ENCODE measurements around the gene PTPN20. TPM values are rescaled to one million over a fixed set of nuclear protein-coding genes. Genes with fewer than 3 reads are reported as not detected.
A peak's percentile ranks its signal among the peaks of the same experiment; 100 is the strongest.
"Not testable (repeated sequence)": the region's sequence is repeated elsewhere in the genome, so short reads cannot be mapped to it uniquely, and the experiment has no call there.

PTPN20 gene
- total RNA-seq, 6 donors from 2014 or later, result 1.8 to 19.0 (median 3.4) TPM

GRCh38 chr10:46907185-46908117 is 3.8 kb upstream of the PTPN20 start:
- WGBS, 2 donors, result no CpG with 5 or more reads among the region's 10 CpGs
- H3K36me3 ChIP-seq, result not testable (repeated sequence)

GRCh38 chr10:46922498-46922897 is 11.3 kb downstream of the PTPN20 start:
- WGBS, 2 donors, result no CpG with 5 or more reads among the region's 2 CpGs

More at GRCh38 chr10:46907185-46908117, 3.8 kb upstream of the PTPN20 start:
- not testable (repeated sequence) for DNase-seq, H3K27ac ChIP-seq, H3K4me3 ChIP-seq, H3K4me1 ChIP-seq, H3K9me3 ChIP-seq, H3K27me3 ChIP-seq
- peak in 1 of 2 donors; percentile 35 for ATAC-seq (ENCODE audit: low FRiP score in 2 of 2)

GRCh38 chr10:46925156-46925555 is 13.9 kb downstream of the PTPN20 start:
- ATAC-seq (ENCODE audit: low FRiP score in 2 of 2); DNase-seq: not testable (repeated sequence)

More at GRCh38 chr10:46922498-46922897, 11.3 kb downstream of the PTPN20 start:
- not testable (repeated sequence) for H3K27me3 ChIP-seq; H3K27ac ChIP-seq; H3K9me3 ChIP-seq; H3K4me3 ChIP-seq; H3K4me1 ChIP-seq; ATAC-seq (ENCODE audit: low FRiP score in 2 of 2); DNase-seq; H3K36me3 ChIP-seq

DNA sequence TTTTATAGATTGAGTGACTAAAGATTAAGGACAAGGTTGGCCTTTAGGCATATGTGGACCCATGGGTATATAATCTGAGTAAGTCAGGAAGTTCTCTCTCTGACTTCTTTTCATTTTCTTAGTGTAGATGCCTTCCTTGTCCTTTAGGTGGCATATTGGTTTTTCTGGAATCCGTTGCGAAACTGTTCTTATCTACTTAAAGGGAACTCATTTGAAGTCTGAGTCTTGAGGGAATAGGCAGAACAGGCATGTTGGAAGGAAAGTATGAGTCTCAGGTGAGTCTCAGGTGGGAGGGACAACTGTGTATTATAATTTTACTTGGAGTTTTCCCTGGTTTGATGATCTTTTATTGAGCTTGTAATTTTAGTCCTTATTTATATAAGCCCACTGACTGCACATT is 14.6 kb downstream of the PTPN20 start:
- H3K4me3 ChIP-seq, DNase-seq: not testable (repeated sequence)

More at GRCh38 chr10:46925156-46925555, 13.9 kb downstream of the PTPN20 start:
- H3K4me1 ChIP-seq, H3K9me3 ChIP-seq, H3K27ac ChIP-seq, H3K36me3 ChIP-seq, H3K4me3 ChIP-seq, H3K27me3 ChIP-seq: not testable (repeated sequence)
- WGBS, 2 donors, result no CpG with 5 or more reads among the region's 2 CpGs

DNA sequence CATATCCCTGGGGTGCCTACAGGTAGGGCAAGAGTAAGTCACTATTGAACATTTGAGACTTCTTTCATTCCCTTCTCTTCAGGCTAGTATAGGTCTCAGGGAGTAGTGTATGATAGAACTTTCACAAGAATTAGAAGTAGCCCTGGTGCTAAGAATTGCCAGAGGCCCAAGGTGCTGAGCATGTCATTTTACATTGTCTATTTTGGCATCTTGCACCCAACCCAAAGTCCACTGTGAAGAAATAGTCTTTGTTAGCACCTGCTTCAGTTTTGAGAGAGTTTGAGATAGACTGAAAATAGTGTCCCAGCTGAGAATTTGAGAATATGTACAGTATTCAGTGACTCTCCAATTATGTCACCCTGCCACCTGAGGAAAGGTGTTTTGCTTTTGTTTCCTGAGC is 17.6 kb downstream of the PTPN20 start:
- H3K9me3 ChIP-seq; H3K4me3 ChIP-seq; H3K27ac ChIP-seq; ATAC-seq (ENCODE audit: low FRiP score in 2 of 2); H3K27me3 ChIP-seq; DNase-seq; H3K36me3 ChIP-seq; H3K4me1 ChIP-seq: not testable (repeated sequence)

More for the DNA sequence above, 14.6 kb downstream of the PTPN20 start:
- not testable (repeated sequence) for H3K4me1 ChIP-seq, H3K27me3 ChIP-seq, H3K9me3 ChIP-seq, H3K27ac ChIP-seq, H3K36me3 ChIP-seq
- WGBS, 2 donors, result 6% methylated on average over 2 of the region's 2 CpGs
- ATAC-seq (ENCODE audit: low FRiP score in 2 of 2), result peak; percentile 55 to 80

- 73 to 75% methylated on average over 1 of the region's 1 CpG for WGBS, 2 donors
- H3K36me3 ChIP-seq, H3K4me3 ChIP-seq, H3K9me3 ChIP-seq, H3K27ac ChIP-seq, H3K27me3 ChIP-seq, H3K4me1 ChIP-seq, DNase-seq: not testable (repeated sequence)
- ATAC-seq (ENCODE audit: low FRiP score in 2 of 2), result peak in 1 of 2 donors; percentile 17
These were observed 21.2 kb downstream of the PTPN20 start for GRCh38 chr10:46932383-46932782.

GRCh38 chr10:46941091-46941490 is 29.9 kb downstream of the PTPN20 start:
- WGBS, 2 donors, result 80 to 83% methylated on average over 1 of the region's 1 CpG
- H3K36me3 ChIP-seq; H3K4me1 ChIP-seq; DNase-seq; H3K27ac ChIP-seq; H3K4me3 ChIP-seq; H3K27me3 ChIP-seq; ATAC-seq (ENCODE audit: low FRiP score in 2 of 2); H3K9me3 ChIP-seq: not testable (repeated sequence)

DNA sequence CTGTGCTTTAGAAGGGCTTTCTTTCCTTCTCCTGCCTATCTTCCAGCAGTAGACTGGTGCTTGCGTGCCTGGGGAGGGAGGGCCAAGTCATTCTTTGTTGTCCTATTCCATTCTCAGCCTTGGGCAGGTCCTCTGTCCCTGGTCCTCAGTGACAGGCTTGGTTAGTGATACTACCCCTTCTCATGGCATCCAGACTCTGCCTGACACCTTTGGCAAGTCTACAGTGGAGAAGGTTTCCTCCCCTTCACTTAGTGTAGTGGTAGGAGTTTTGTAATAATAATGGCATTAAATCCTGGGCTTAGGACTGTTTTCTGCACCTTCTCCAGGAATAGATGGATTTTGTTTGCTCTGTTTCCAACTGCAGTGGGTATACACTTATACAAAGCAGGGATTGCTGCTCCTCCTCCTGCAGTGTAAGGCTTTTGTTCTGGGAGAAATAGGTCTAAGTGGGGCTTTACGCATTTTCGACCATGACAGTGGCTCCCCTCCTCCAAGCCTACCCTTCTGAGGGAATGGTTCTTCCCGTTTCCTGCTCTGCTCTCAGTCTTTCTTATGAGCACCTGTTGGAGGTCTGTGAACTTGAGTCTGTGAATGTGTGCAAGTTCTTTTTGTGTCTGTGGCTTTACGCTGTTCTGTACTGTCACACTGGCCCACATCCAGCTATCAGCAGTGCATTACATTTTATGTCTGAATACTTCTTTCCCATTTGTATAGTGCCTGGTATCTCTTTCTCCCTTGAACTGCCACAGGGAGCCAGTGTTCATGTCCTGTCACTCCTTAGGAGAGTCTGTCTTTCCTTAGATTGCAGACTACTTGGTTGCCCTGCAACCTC is 37.7 kb downstream of the PTPN20 start:
- H3K27me3 ChIP-seq; H3K4me3 ChIP-seq; H3K4me1 ChIP-seq; ATAC-seq (ENCODE audit: low FRiP score in 2 of 2); DNase-seq; H3K36me3 ChIP-seq; H3K27ac ChIP-seq; H3K9me3 ChIP-seq: not testable (repeated sequence)
- 33% methylated on average over 1 of the region's 5 CpGs; no CpG with 5 or more reads in 1 of the 2 donors for WGBS, 2 donors

GRCh38 chr10:46952540-46952939 is 41.3 kb downstream of the PTPN20 start:
- H3K36me3 ChIP-seq; DNase-seq; H3K27me3 ChIP-seq; H3K27ac ChIP-seq; H3K4me1 ChIP-seq; H3K9me3 ChIP-seq; ATAC-seq (ENCODE audit: low FRiP score in 2 of 2); H3K4me3 ChIP-seq: not testable (repeated sequence)
- 93% methylated on average over 3 of the region's 4 CpGs for WGBS, 2 donors

- not testable (repeated sequence) for H3K27me3 ChIP-seq; H3K36me3 ChIP-seq; H3K4me3 ChIP-seq; H3K9me3 ChIP-seq; DNase-seq; H3K4me1 ChIP-seq; H3K27ac ChIP-seq; ATAC-seq (ENCODE audit: low FRiP score in 2 of 2)
These were observed 49.5 kb downstream of the PTPN20 start for GRCh38 chr10:46960742-46961141.

GRCh38 chr10:46963356-46963755 is 52.1 kb downstream of the PTPN20 start:
- WGBS, 2 donors, result 50 to 73% methylated on average over 2 of the region's 2 CpGs
- DNase-seq; H3K36me3 ChIP-seq; H3K9me3 ChIP-seq; H3K27me3 ChIP-seq; H3K4me3 ChIP-seq; H3K27ac ChIP-seq; H3K4me1 ChIP-seq; ATAC-seq (ENCODE audit: low FRiP score in 2 of 2): not testable (repeated sequence)

- not testable (repeated sequence) for H3K4me3 ChIP-seq; H3K27me3 ChIP-seq; ATAC-seq (ENCODE audit: low FRiP score in 2 of 2); DNase-seq; H3K9me3 ChIP-seq; H3K27ac ChIP-seq; H3K4me1 ChIP-seq; H3K36me3 ChIP-seq
- 80% methylated on average over 1 of the region's 2 CpGs; no CpG with 5 or more reads in 1 of the 2 donors for WGBS, 2 donors
These were observed 55.8 kb downstream of the PTPN20 start for GRCh38 chr10:46967013-46967412.

DNA sequence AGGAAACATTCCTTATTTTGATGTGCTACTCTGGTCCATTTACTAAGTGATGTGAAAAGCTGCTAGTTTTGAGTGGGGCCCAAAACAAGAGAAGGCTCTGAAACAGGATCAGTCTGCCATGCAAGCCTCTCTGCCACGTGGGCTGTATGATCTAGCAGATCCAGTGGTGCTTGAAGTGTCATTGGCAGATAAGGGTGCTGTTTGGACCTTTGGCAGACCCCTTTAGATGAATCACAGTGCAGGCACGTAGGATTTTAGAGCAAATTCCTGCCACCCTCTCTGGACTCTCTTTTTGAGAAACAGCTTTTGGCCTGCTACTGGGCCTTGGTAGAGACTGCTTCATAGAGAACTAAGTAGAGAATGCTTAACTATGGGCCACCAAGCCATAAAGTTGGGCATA is 69.0 kb downstream of the PTPN20 start:
- not testable (repeated sequence) for H3K36me3 ChIP-seq; H3K4me1 ChIP-seq; H3K9me3 ChIP-seq; H3K27ac ChIP-seq; DNase-seq; H3K27me3 ChIP-seq; H3K4me3 ChIP-seq; ATAC-seq (ENCODE audit: low FRiP score in 2 of 2)
- WGBS, 2 donors, result no CpG with 5 or more reads among the region's 2 CpGs
